Gastrocnemius medialis (tissue), 4 donors: Measurements from ENCODE around the gene TEX2. TPM values are rescaled to one million over a fixed set of nuclear protein-coding genes. Genes with fewer than 3 reads are reported as not detected.
"Not testable (repeated sequence)": the region's sequence is repeated elsewhere in the genome, so short reads cannot be mapped to it uniquely, and the experiment has no call there.

Source experiments
- ATAC-seq, 2 donors: fragments of 150-250 bp; one replicate each; pipeline ENCODE4 v1.9.1; 2016
- DNase-seq, 2 donors: peaks; one replicate each; pipeline ENCODE4 v3.0.0-alpha.2; 2019
- H3K27ac ChIP-seq, 4 donors: fragments of 200-600 bp; sonication (generic); 1 replicate in 1 of 4; 2 replicates in 3 of 4; pipeline ENCODE4 v1.5.1; 2016 to 2018; ENCODE audit warnings: mild to moderate bottlenecking in 2 of 4, moderate library complexity in 1 of 4
- H3K27me3 ChIP-seq, 3 donors: fragments of 200-600 bp; sonication (generic) in 2 of 3; 1 replicate in 1 of 3; 2 replicates in 2 of 3; pipeline versions ENCODE4 v1.5.1 to v1.6.0; 2016 to 2019; ENCODE audit warnings: mild to moderate bottlenecking in 1 of 3, moderate library complexity in 1 of 3
- H3K36me3 ChIP-seq, 2 donors: fragments of 200-600 bp; sonication (generic) in 1 of 2; one replicate each; pipeline ENCODE4 v1.5.1; 2017 to 2018
- H3K4me1 ChIP-seq, 2 donors: fragments of 200-600 bp; sonication (generic) in 1 of 2; one replicate each; pipeline ENCODE4 v1.5.1; 2016 to 2017; ENCODE audit warnings: mild to moderate bottlenecking in 2 of 2
- H3K4me3 ChIP-seq, 4 donors: fragments of 200-600 bp; sonication (generic) in 3 of 4; 1 replicate in 1 of 4; 2 replicates in 3 of 4; pipeline ENCODE4 v1.5.1; 2016 to 2019; ENCODE audit warnings: mild to moderate bottlenecking in 2 of 4
- H3K9me3 ChIP-seq, 3 donors: fragments of 200-600 bp; sonication (generic) in 2 of 3; 1 replicate in 1 of 3; 2 replicates in 2 of 3; pipeline ENCODE4 v1.5.1; 2016 to 2019
- CTCF ChIP-seq, 5 experiments: fragments of 450-650 bp in 3 of 5; fragments of 200-600 bp in 2 of 5; sonication (generic) in 2 of 5; IDR thresholded peaks in 4 of 5; conservative IDR thresholded peaks in 1 of 5; 1 replicate in 4 of 5; 2 replicates in 1 of 5; pipeline ENCODE4 v1.5.1; 2016 to 2019; ENCODE audit warnings: antibody characterized with exemption in 5 of 5, mild to moderate bottlenecking in 3 of 5, moderate library complexity in 3 of 5
- POLR2A ChIP-seq, 2 donors: fragments of 450-650 bp; IDR thresholded peaks; one replicate each; pipeline ENCODE4 v1.6.1; 2017; ENCODE audit warnings: antibody characterized with exemption in 2 of 2, mild to moderate bottlenecking in 2 of 2, moderate library complexity in 2 of 2
- in situ Hi-C, 4 donors: fragments of 200-750 bp; cut with MboI; loops; one replicate each; pipeline versions ENCODE4 v1.15.0 to v1.8.0; 2017; ENCODE audit warnings: low sequenced_read_pairs in 4 of 4
- intact Hi-C: fragments of 100-400 bp; cut with DNase I; formaldehyde crosslinking; loops from one replicate; pipeline ENCODE4 v1.15.1; 2023; ENCODE audit warnings: low total_unique reads
- total RNA-seq, 4 donors: library from RNA; depleted of rRNA; stranded (reverse); fragments of >200 nt; gene quantifications; one replicate each; pipeline versions ENCODE4 v1.1.0 to v1.2.3, GENCODE V29; 2016

Gene TEX2
- total RNA-seq, 4 donors from 2014 or later: 39.0 to 91.1 (median 77.4) TPM

- Histone ChIP-seq H3K27ac (peak overlapping the region; percentile 86 to 92 (median 89)), H3K9me3 (no peaks in the 10 kb centered on the region), H3K27me3 (no peaks in the 10 kb centered on the region), H3K36me3 (no peaks in the 10 kb centered on the region), H3K4me3 (no peak overlapping the region), H3K4me1 (peaks cover 75 to 83% of the 10 kb centered on the region in 2 donors)
- intact Hi-C loops (no loop called here), in situ Hi-C loops (no loop called here)
- DNase-seq (peak in 1 of 2 donors; percentile 67), ATAC-seq (peak in 1 of 2 donors; percentile 16)
- TF ChIP-seq CTCF (IDR thresholded peaks at IDR 0.05 in 4 of 5, conservative IDR thresholded peaks at IDR 0.05 in 1 of 5) (peak in 2 of 5 experiments; percentile 15 to 40), POLR2A (IDR thresholded peaks at IDR 0.05) (no peak)
Measured at GRCh38 chr17:64172510-64172909, 90.5 kb downstream of the TEX2 start.

DNA sequence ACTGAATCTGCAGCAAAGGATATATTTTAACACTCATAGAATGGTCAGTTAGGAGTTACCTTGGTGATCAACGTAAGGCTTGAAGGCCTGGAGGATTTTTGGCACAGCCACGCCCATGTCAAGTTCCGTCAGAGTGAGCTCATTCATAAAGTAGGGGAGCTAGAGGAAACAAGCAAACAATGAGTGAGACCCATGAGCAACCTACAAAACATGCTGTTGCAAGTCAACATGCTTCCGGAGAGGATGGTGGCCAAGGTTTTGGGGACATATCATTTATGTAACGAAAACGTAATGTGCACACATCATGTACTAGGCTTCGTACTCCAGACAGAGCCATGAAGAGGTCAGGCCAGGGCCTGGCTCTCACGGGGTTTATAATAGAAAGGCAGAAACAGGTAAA is 92.0 kb downstream of the TEX2 start:
- H3K4me1 ChIP-seq: peaks cover 60 to 73% of the 10 kb centered on the region in 2 donors
- no peak for DNase-seq

GRCh38 chr17:64170286-64170685 is 92.8 kb downstream of the TEX2 start:
- no peaks in the 10 kb centered on the region for H3K36me3 ChIP-seq
- no peaks in the 10 kb centered on the region for H3K9me3 ChIP-seq
- H3K4me1 ChIP-seq: peaks cover 52 to 65% of the 10 kb centered on the region in 2 donors
- DNase-seq: peak; percentile 67 to 94
- in situ Hi-C loops (no loop called here), intact Hi-C loops (no loop called here)
- H3K27ac ChIP-seq: peak overlapping the region; percentile 86 to 92 (median 89)
- no peak overlapping the region for H3K4me3 ChIP-seq
- ATAC-seq: peak; percentile 23 to 48
- H3K27me3 ChIP-seq: no peaks in the 10 kb centered on the region
- TF ChIP-seq POLR2A (IDR thresholded peaks at IDR 0.05) (no peak), CTCF (IDR thresholded peaks at IDR 0.05 in 4 of 5, conservative IDR thresholded peaks at IDR 0.05 in 1 of 5) (no peak)

More for the DNA sequence above, 92.0 kb downstream of the TEX2 start:
- ATAC-seq: no peak
- no peaks in the 10 kb centered on the region for H3K9me3 ChIP-seq
- H3K36me3 ChIP-seq: no peaks in the 10 kb centered on the region
- TF ChIP-seq CTCF (IDR thresholded peaks at IDR 0.05 in 4 of 5, conservative IDR thresholded peaks at IDR 0.05 in 1 of 5) (no peak), POLR2A (IDR thresholded peaks at IDR 0.05) (no peak)
- no peaks in the 10 kb centered on the region for H3K27me3 ChIP-seq
- intact Hi-C loops (no loop called here), in situ Hi-C loops (no loop called here)
- no peak overlapping the region for H3K4me3 ChIP-seq
- H3K27ac ChIP-seq: peak overlapping the region; percentile 86 to 92 (median 89)

DNA sequence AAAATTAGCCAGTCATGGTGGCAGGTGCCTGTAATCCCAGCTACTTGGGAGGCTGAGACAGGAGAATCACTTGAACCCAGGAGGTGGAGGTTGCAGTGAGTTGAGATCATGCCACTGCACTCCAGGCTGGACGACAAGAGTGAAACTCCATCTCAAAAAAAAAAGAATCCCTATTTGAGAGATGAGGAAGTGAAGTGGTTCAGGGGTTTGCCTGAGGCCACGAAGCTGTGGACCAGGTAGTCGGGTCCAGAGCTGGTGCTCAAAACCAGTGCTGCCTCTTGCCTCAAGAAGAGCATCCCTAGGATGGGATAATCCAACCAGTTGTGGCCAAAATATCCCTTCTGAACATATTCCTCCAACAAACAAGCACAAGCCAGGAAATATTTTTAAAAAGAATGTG is 95.4 kb downstream of the TEX2 start:
- in situ Hi-C loops: not testable (repeated sequence)

DNA sequence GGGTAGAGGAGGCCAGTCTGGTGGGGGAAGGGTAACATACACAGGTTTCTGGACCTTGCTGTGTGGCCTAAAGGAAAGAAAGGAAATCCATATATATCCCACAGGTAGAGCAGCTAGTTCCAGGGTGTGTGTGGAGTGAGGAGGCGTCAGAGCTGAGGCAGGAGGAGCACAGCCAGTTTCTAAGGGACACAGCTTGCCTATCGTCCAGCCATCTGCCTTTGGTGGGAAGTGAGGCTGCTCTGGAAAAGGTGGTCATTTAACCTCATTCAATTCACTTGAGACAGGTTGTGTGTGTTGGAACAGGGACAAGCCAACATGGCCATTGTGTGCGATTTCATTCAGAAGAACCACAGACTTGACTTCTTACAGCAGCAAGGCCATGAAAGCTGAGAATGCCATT is 96.2 kb downstream of the TEX2 start:
- H3K4me1 ChIP-seq: peaks cover 33 to 59% of the 10 kb centered on the region in 2 donors
- intact Hi-C loops: no loop called here
- no peak for TF ChIP-seq CTCF (IDR thresholded peaks at IDR 0.05 in 4 of 5, conservative IDR thresholded peaks at IDR 0.05 in 1 of 5)
- TF ChIP-seq POLR2A (IDR thresholded peaks at IDR 0.05): no peak
- H3K4me3 ChIP-seq: no peak overlapping the region
- peak overlapping the region in 3 of 4 donors; percentile 3 to 32 (median 16) for H3K27ac ChIP-seq
- H3K36me3 ChIP-seq: no peaks in the 10 kb centered on the region
- in situ Hi-C loops: no loop called here
- H3K9me3 ChIP-seq: no peaks in the 10 kb centered on the region
- no peaks in the 10 kb centered on the region for H3K27me3 ChIP-seq
- ATAC-seq: no peak
- no peak for DNase-seq

More for the DNA sequence above, 95.4 kb downstream of the TEX2 start:
- ATAC-seq, intact Hi-C loops, H3K4me3 ChIP-seq, DNase-seq, H3K9me3 ChIP-seq, H3K27me3 ChIP-seq, H3K36me3 ChIP-seq: not testable (repeated sequence)
- Histone ChIP-seq H3K4me1 (peaks cover 32 to 56% of the 10 kb centered on the region in 2 donors), H3K27ac (peak overlapping the region; percentile 32 to 91 (median 61))
